EH (cell line): Measurements from ENCODE around the gene MMGT1.

Experiments used
- DNase-seq: peaks from one replicate; pipeline ENCODE4 v3.0.0-alpha.2; 2015; ENCODE audit warnings: low read depth

Gene MMGT1

GRCh38 chrX:135973548-135974278, at the start of gene MMGT1:
TSS of gene MMGT1 (minus strand) at chrX:135973988. CDS start at chrX:135973675, 313 bp downstream.
- DNase-seq, result peak; percentile 86

GRCh38 chrX:136021903-136022302, 48.1 kb upstream of the MMGT1 start:
- DNase-seq, result no peak

GRCh38 chrX:136021160-136021559, 47.4 kb upstream of the MMGT1 start:
- DNase-seq, result no peak

DNA sequence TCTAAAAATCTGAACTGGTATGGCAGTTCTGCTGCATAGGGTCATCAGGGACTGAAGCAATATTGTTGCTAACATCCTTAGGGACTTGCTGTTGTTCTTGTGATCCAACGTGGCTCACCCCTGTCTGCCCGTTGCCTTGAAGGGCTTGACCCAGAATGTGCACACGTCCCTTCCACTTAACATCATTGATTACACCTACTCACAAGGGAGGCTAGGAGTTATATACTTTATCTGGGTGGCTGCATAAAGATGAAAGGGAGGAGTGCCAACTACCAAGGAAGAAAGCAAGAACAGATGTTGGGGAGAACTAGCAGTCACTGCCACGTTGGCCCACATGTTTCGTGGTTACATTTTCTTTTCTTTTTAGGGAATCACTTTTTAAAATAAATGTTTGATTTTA, 45.4 kb upstream of the MMGT1 start:
- no peak for DNase-seq

DNA sequence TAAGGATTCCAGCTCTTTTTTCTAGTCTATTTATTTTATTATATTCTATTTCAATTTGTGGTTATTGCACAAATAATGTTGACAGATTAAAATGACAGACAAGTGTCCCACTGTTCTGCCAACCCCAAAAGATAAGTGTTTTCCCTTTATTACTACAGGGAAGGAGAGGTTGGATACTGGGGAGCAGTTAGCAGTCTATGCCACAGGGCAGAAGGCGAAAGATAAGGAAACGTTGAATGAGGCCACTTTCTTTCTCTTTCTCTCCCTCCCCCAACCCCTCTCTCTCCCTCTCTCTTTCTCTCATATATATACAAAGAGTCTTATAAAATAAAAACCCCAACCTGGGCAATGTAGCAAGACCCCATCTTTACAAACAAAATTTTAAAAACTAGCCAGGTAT, 43.1 kb upstream of the MMGT1 start:
- DNase-seq, result no peak

GRCh38 chrX:136015016-136015415, 41.2 kb upstream of the MMGT1 start:
- no peak for DNase-seq

- no peak for DNase-seq
Observed at GRCh38 chrX:135988245-135988644, 14.5 kb upstream of the MMGT1 start.

DNA sequence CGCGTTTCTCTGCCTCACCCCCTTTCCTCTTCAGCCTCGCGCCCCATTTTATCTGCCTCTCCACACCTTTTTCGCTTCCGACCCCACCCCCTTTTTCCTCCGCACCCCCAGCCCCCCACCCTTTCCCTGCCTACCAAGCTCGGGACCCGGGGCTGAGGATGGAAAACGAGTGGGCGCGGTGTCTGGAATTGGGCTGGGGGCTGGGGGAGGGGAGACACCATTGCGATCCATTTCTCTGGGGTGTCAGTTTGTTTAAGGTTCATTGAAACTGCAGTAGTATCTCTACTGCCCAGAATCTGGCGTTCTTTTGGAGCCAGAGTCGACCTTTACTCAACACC, 12.2 kb upstream of the MMGT1 start:
- DNase-seq, result no peak

- peak; percentile 60 for DNase-seq
Observed at GRCh38 chrX:135985157-135985972, 11.6 kb upstream of the MMGT1 start, which contains the start of gene SLC9A6. TSS of gene SLC9A6 (plus strand) at chrX:135985435. CDS start at chrX:135985659, 224 bp downstream.

DNA sequence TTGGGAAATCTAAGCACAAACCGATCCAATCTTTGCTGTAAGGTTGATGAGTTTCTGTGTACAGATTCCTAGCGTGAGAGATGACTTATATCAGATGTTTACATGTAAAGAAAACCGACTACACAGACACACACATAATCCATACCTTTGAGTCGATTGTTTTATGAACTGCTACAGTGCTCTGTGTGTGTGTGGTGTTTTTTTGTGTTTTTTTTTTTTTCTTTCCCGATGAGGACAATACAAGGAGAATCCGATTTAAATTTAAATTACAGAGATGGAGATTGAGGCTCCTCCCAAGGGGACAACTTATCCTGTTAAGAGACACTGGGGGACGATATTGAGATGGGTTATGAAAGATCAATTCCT, 11.0 kb upstream of the MMGT1 start:
- DNase-seq, result no peak

DNA sequence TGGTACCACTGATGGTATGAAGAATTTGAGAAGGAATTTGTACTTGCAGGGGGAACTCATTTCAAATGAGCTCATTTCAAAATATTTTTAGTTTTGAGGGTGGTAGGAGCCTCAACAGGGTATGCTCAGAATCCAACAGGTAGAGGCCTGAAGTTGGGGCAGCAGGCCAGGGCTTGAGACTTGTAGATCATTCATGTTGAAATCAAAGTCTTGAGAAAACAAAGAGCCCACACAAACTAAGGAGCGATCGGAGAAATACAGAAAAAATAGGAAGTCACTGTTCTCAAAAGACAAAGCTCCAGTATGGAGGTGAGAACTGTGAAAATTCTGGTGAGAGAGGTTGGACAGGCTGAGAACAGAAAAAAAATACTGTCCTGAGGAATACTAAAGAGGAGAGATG, 10.5 kb upstream of the MMGT1 start:
- no peak for DNase-seq

- DNase-seq, result no peak
Observed at GRCh38 chrX:135982860-135983259, 9.1 kb upstream of the MMGT1 start.

GRCh38 chrX:135981668-135982067, 7.9 kb upstream of the MMGT1 start:
- DNase-seq, result no peak

DNA sequence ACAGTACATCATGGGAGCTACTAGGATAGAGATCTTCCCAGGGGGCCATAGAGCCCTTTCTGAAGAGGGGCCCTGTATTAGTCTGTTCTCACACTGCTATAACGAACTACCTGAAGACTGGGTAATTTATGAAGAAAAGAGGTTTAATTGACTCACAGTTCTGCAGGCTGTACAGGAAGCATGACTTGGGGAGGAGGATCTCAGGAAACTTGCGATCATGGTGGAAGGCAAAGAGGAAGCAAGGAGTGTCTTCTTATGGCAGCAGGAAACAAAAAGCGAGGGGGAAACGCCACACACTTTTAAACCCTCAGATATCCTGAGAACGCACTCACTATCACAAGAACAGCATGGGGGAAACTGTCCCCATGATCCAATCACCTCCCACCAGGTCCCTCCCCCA, 7.2 kb upstream of the MMGT1 start:
- no peak for DNase-seq

- DNase-seq, result peak; percentile 62
Observed at GRCh38 chrX:135977611-135978010, 3.8 kb upstream of the MMGT1 start.

- no peak for DNase-seq
Observed at GRCh38 chrX:135975421-135975820, 1.6 kb upstream of the MMGT1 start.

DNA sequence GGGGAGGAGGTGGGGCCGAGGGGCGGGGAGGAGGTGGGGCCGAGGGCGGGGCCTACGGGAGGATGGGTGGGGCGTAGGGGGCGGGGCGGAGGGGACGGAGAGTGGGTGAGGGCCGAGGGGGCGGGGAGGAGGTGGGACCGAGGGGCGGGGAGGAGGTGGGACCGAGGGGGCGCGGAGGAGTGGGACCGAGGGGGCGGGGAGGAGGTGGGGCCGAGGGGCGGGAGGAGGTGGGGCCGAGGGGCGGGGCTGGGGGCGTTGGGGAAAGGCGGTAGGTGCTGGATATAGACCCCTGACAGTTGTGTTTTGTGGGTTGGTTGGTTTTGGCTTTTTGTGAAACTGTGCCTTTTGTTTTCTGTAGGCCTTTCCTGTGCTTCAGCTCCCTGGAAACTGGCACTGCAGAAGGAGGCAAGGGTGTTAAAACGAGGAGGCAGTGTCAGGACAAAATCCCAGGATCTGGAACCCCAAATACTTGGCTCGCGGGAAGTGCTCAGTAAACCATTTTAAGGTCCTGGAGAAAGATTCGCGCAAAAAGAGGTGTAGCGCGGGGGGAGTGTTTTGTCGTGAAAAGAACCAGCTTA, 580 bp upstream of the MMGT1 start:
- DNase-seq, result peak; percentile 75

- DNase-seq, result peak; percentile 48
Observed at GRCh38 chrX:135973025-135973547, 702 bp downstream of the MMGT1 start.

- no peak for DNase-seq
Observed at GRCh38 chrX:135951291-135951690, 22.5 kb downstream of the MMGT1 start.

DNA sequence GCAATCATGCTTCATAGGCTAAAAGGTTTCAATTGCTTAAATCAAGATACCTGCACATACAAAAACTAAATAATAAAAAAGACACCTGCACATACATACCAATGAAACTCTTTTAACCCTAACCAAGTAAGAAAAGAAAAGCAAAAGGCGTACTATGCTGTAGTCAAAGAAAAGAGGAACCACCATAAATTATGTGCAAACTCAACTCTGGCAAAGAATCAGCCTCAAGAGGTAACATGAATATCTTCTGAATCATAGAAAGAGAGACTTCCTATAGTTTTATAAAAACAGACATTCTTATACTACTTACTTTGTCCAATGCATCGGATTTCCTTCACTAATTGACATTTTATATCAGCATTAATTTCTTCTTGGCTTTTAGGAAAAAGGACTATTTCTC, 29.3 kb downstream of the MMGT1 start:
- DNase-seq, result no peak

- peak; percentile 40 for DNase-seq
Observed at GRCh38 chrX:135931644-135932487, 41.9 kb downstream of the MMGT1 start.

- DNase-seq, result no peak
Observed at GRCh38 chrX:135927897-135928296, 45.9 kb downstream of the MMGT1 start.
